Neural progenitor cell (in vitro differentiated cells): Measurements from ENCODE around the gene ZNF391. TPM values are rescaled to one million over a fixed set of nuclear protein-coding genes. Genes with fewer than 3 reads are reported as not detected.

ENCODE experiments used
- DNase-seq: peaks from one replicate; pipeline ENCODE4 v3.0.0-alpha.2; 2016; ENCODE audit warnings: low spot score
- H2AFZ ChIP-seq: fragments of 200-600 bp; sonication (generic); replicated peaks from 2 replicates; pipeline ENCODE4 v1.6.1; 2016; ENCODE audit warnings: antibody characterized with exemption
- H3F3A ChIP-seq: fragments of 200-600 bp; sonication (generic); 2 replicates; pipeline ENCODE4 v1.6.1; 2016; ENCODE audit warnings: antibody characterized with exemption, low read depth
- H3K27ac ChIP-seq: fragments of 200-600 bp; sonication (generic); 2 replicates; pipeline ENCODE4 v1.5.1; 2016; ENCODE audit warnings: mild to moderate bottlenecking
- H3K27me3 ChIP-seq: fragments of 200-600 bp; sonication (generic); 2 replicates; pipeline ENCODE4 v1.6.1; 2016; ENCODE audit warnings: mild to moderate bottlenecking, moderate library complexity
- H3K36me3 ChIP-seq: fragments of 200-600 bp; sonication (generic); 2 replicates; pipeline ENCODE4 v1.5.1; 2016
- H3K4me1 ChIP-seq: fragments of 200-600 bp; sonication (generic); 2 replicates; pipeline ENCODE4 v1.6.1; 2016; ENCODE audit warnings: mixed run types
- H3K4me2 ChIP-seq: fragments of 200-600 bp; sonication (generic); 2 replicates; pipeline ENCODE4 v1.6.1; 2016
- H3K4me3 ChIP-seq: fragments of 200-600 bp; sonication (generic); 2 replicates; pipeline ENCODE4 v1.5.1; 2016
- H3K79me2 ChIP-seq: fragments of 200-600 bp; sonication (generic); 2 replicates; pipeline ENCODE4 v1.6.1; 2016; ENCODE audit warnings: low read depth
- H3K9ac ChIP-seq: fragments of 200-600 bp; sonication (generic); 2 replicates; pipeline ENCODE4 v1.6.1; 2016
- H3K9me3 ChIP-seq: fragments of 200-600 bp; sonication (generic); 2 replicates; pipeline ENCODE4 v1.5.1; 2016; ENCODE audit warnings: low read depth
- H4K20me1 ChIP-seq: fragments of 200-600 bp; sonication (generic); 2 replicates; pipeline ENCODE4 v1.6.1; 2016; ENCODE audit warnings: low read depth
- H3K27ac Mint-ChIP-seq: 3 replicates; pipeline ENCODE4 v1.8.0; 2021; ENCODE audit warnings: mixed read lengths
- H3K27me3 Mint-ChIP-seq: 2 replicates; pipeline ENCODE4 v1.8.0; 2022; ENCODE audit warnings: low read depth, mild to moderate bottlenecking, inconsistent platforms, moderate library complexity, mixed read lengths; ENCODE audit not compliant: insufficient read depth
- H3K36me3 Mint-ChIP-seq: 3 replicates; pipeline ENCODE4 v1.8.0; 2021; ENCODE audit warnings: mixed read lengths
- H3K4me1 Mint-ChIP-seq: 3 replicates; pipeline ENCODE4 v1.8.0; 2021; ENCODE audit warnings: mixed read lengths
- H3K4me3 Mint-ChIP-seq: 3 replicates; pipeline ENCODE4 v1.8.0; 2021; ENCODE audit warnings: mild to moderate bottlenecking, moderate library complexity, mixed read lengths
- H3K9me3 Mint-ChIP-seq: 3 replicates; pipeline ENCODE4 v1.8.0; 2020; ENCODE audit warnings: mixed read lengths
- CTCF ChIP-seq: fragments of 200-600 bp; sonication (generic); IDR thresholded peaks from 2 replicates; pipeline ENCODE4 v1.5.1; 2017; ENCODE audit warnings: antibody characterized with exemption, mild to moderate bottlenecking
- EZH2 ChIP-seq: fragments of 200-600 bp; sonication (generic); IDR thresholded peaks from 2 replicates; pipeline ENCODE4 v1.6.1; 2017; ENCODE audit warnings: antibody characterized with exemption, mild to moderate bottlenecking, moderate library complexity
- EZH2phosphoT487 ChIP-seq: fragments of 200-600 bp; sonication (generic); IDR thresholded peaks from 2 replicates; pipeline ENCODE4 v1.6.1; 2017; ENCODE audit warnings: antibody characterized with exemption
- total RNA-seq: library from RNA; depleted of rRNA; stranded (reverse); fragments of >200 nt; gene quantifications from 2 replicates; pipeline ENCODE4 v1.2.3, GENCODE V29; 2015; ENCODE audit warnings: low replicate concordance

ZNF391 gene
- total RNA-seq, 1 donor from 2014 or later, result 16.5 TPM

- Histone ChIP-seq H3K9me3 (no peaks in the 10 kb centered on the region), H2AFZ (no peak overlapping the region), H3K4me1 (no peaks in the 10 kb centered on the region), H3K4me3 (no peak overlapping the region), H4K20me1 (no peaks in the 10 kb centered on the region), H3K27me3 (no peaks in the 10 kb centered on the region), H3K27ac (no peak overlapping the region), H3K79me2 (no peaks in the 10 kb centered on the region), H3K36me3 (no peaks in the 10 kb centered on the region), H3K9ac (no peak overlapping the region), H3F3A (no peaks in the 10 kb centered on the region), H3K4me2 (no peak overlapping the region)
- Mint-ChIP-seq H3K4me3 (no peak overlapping the region), H3K27ac (no peak overlapping the region), H3K4me1 (no peaks in the 10 kb centered on the region), H3K27me3 (no peaks in the 10 kb centered on the region), H3K9me3 (peaks cover 37% of the 10 kb centered on the region), H3K36me3 (peaks cover 10% of the 10 kb centered on the region)
- no peak for TF ChIP-seq CTCF
- TF ChIP-seq EZH2phosphoT487, result no peak
- no peak for TF ChIP-seq EZH2
- no peak for DNase-seq
These were observed 54.4 kb downstream of the ZNF391 start for GRCh38 chr6:27442932-27443331.

- Histone ChIP-seq H3K4me3 (no peak overlapping the region), H3F3A (peaks cover 7% of the 10 kb centered on the region), H3K4me1 (no peaks in the 10 kb centered on the region), H4K20me1 (no peaks in the 10 kb centered on the region), H3K4me2 (no peak overlapping the region), H3K27me3 (no peaks in the 10 kb centered on the region), H3K27ac (no peak overlapping the region), H3K9ac (no peak overlapping the region), H2AFZ (no peak overlapping the region), H3K9me3 (peaks cover 49% of the 10 kb centered on the region), H3K36me3 (peaks cover 39% of the 10 kb centered on the region), H3K79me2 (no peaks in the 10 kb centered on the region)
- Mint-ChIP-seq H3K4me1 (no peaks in the 10 kb centered on the region), H3K9me3 (peaks cover 63% of the 10 kb centered on the region), H3K27ac (no peak overlapping the region), H3K36me3 (peaks cover 55% of the 10 kb centered on the region), H3K27me3 (peaks cover 2% of the 10 kb centered on the region), H3K4me3 (no peak overlapping the region)
- TF ChIP-seq CTCF, result no peak
- no peak for TF ChIP-seq EZH2phosphoT487
- no peak for TF ChIP-seq EZH2
- no peak for DNase-seq
These were observed 59.9 kb downstream of the ZNF391 start for GRCh38 chr6:27448456-27448855.

DNA sequence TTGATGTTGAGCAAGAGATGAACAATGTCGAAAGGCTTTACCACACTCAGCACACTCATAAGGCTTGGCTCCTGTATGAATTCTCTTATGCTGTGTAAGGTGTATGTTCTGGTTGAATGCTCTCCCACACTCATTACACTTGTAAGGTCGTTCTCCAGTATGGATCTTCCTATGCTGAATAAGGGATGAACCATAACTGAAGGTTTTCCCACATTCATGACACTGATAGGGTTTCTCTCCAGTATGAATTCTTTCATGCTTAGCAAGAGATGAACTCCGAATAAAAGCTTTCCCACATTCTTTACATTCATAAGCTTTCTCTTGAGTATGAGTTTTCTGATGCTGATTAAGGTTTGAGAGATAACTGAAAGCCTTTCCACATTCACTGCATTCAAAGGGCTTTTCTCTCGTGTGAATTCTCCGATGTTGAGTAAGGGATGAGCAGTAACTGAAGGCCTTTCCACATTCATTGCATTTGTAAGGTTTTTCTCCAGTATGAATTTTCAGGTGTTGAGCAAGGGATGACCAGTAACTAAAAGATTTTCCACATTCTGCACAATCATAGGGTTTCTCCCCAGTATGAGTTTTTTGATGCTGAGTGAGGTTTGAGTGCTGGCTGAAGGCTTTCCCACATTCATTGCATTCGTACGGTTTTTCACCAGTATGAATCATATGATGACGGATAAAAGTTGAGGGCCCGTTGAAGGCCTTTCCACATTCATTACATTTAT, 63.3 kb downstream of the ZNF391 start:
- Histone ChIP-seq H3K4me2 (no peak overlapping the region), H4K20me1 (no peaks in the 10 kb centered on the region), H3K9ac (no peak overlapping the region), H3K9me3 (peaks cover 70% of the 10 kb centered on the region), H3K27ac (no peak overlapping the region), H2AFZ (no peak overlapping the region), H3K79me2 (no peaks in the 10 kb centered on the region), H3K4me1 (no peaks in the 10 kb centered on the region), H3K4me3 (no peak overlapping the region), H3F3A (peaks cover 7% of the 10 kb centered on the region), H3K27me3 (no peaks in the 10 kb centered on the region), H3K36me3 (peaks cover 71% of the 10 kb centered on the region)
- no peak for DNase-seq
- Mint-ChIP-seq H3K9me3 (peaks cover 86% of the 10 kb centered on the region), H3K27ac (no peak overlapping the region), H3K27me3 (peaks cover 6% of the 10 kb centered on the region), H3K4me3 (no peak overlapping the region), H3K36me3 (peaks cover 85% of the 10 kb centered on the region), H3K4me1 (no peaks in the 10 kb centered on the region)
- TF ChIP-seq EZH2 (no peak), CTCF (no peak), EZH2phosphoT487 (no peak)
